ENCODE data around the gene STH.
"Not testable (repeated sequence)": the region's sequence is repeated elsewhere in the genome, so short reads cannot be mapped to it uniquely, and the experiment has no call there.

DNA sequence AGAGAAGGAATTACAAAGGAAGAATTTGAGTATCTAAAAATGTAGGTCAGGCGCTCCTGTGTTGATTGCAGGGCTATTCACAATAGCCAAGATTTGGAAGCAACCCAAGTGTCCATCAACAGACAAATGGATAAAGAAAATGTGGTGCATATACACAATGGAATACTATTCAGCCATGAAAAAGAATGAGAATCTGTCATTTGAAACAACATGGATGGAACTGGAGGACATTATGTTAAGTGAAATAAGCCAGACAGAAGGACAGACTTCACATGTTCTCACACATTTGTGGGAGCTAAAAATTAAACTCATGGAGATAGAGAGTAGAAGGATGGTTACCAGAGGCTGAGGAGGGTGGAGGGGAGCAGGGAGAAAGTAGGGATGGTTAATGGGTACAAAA lies 7.0 kb downstream of the STH start:
- not testable (repeated sequence) for TF ChIP-seq CTCF, EZH2, EZH2phosphoT487 (IDR thresholded peaks at IDR 0.05)

All from neural progenitor cell (in vitro differentiated cells).